Ureter (tissue), 1 donor: ENCODE data around the gene ATP6V0A1. TPM values are rescaled to one million over a fixed set of nuclear protein-coding genes. Genes with fewer than 3 reads are reported as not detected.
"Not testable (repeated sequence)": the region's sequence is repeated elsewhere in the genome, so short reads cannot be mapped to it uniquely, and the experiment has no call there.

Source experiments
- DNase-seq: peaks from one replicate; pipeline ENCODE4 v3.0.0-alpha.2; 2020; ENCODE audit warnings: low spot score
- total RNA-seq: library from RNA; stranded (reverse); gene quantifications from one replicate; pipeline ENCODE4 v1.2.4, GENCODE V29; 2023
- donor health status: DM: yes; HTN: yes; CAD: no.

ATP6V0A1 gene
- total RNA-seq, 1 donor from 2014 or later: 67.1 TPM

- DNase-seq: no peak
Observed at GRCh38 chr17:42541041-42541833, 82.6 kb downstream of the ATP6V0A1 start.

- no peak for DNase-seq
Observed at GRCh38 chr17:42543190-42544079, 84.8 kb downstream of the ATP6V0A1 start.

GRCh38 chr17:42544874-42545283 is 86.2 kb downstream of the ATP6V0A1 start:
- no peak for DNase-seq

GRCh38 chr17:42545755-42546505 is 87.3 kb downstream of the ATP6V0A1 start:
- DNase-seq: not testable (repeated sequence)

GRCh38 chr17:42547001-42547461 is 88.4 kb downstream of the ATP6V0A1 start:
- DNase-seq: no peak

GRCh38 chr17:42547698-42548069 is 89.0 kb downstream of the ATP6V0A1 start:
- DNase-seq: no peak

- DNase-seq: no peak
Observed at GRCh38 chr17:42548070-42548837, 89.6 kb downstream of the ATP6V0A1 start.

- DNase-seq: no peak
Observed at GRCh38 chr17:42548993-42549755, 90.5 kb downstream of the ATP6V0A1 start.

GRCh38 chr17:42552736-42553135 is 94.1 kb downstream of the ATP6V0A1 start, which contains the start of gene HSD17B1:
Gene HSD17B1, plus strand, starts transcription at chr17:42552923. Its CDS starts 11 bp downstream, at chr17:42552934.
- not testable (repeated sequence) for DNase-seq

GRCh38 chr17:42553161-42553818 is 94.6 kb downstream of the ATP6V0A1 start:
- DNase-seq: no peak

GRCh38 chr17:42553866-42554249 is 95.2 kb downstream of the ATP6V0A1 start:
- no peak for DNase-seq

- peak; percentile 89 for DNase-seq
Observed at GRCh38 chr17:42554250-42555121, 95.8 kb downstream of the ATP6V0A1 start.

GRCh38 chr17:42555122-42555622 is 96.5 kb downstream of the ATP6V0A1 start:
- DNase-seq: no peak

- DNase-seq: not testable (repeated sequence)
Observed at GRCh38 chr17:42555961-42556617, 97.4 kb downstream of the ATP6V0A1 start.

GRCh38 chr17:42559075-42559474 is 100.4 kb downstream of the ATP6V0A1 start:
- DNase-seq: no peak

GRCh38 chr17:42560246-42560645 is 101.6 kb downstream of the ATP6V0A1 start:
- no peak for DNase-seq

- DNase-seq: peak; percentile 97
Observed at GRCh38 chr17:42561897-42562387, 103.3 kb downstream of the ATP6V0A1 start, which contains the start of gene COASY. Gene COASY, plus strand, starts transcription at chr17:42562148. Its CDS starts 475 bp downstream, at chr17:42562623.
